ENCODE results near the gene RUNX2.

RUNX2 gene

GRCh38 chr6:45351076-45351475 lies 22.9 kb downstream of the RUNX2 start:
- DNase-seq (ENCODE audit: low read depth in 2 of 2) = no peak

GRCh38 chr6:45351667-45352066 lies 23.5 kb downstream of the RUNX2 start:
- DNase-seq (ENCODE audit: low read depth in 2 of 2) = no peak

GRCh38 chr6:45353654-45354053 lies 25.5 kb downstream of the RUNX2 start:
- DNase-seq (ENCODE audit: low read depth in 2 of 2) = no peak

- no peak for DNase-seq (ENCODE audit: low read depth in 2 of 2)
Measured at GRCh38 chr6:45364466-45364865, 36.3 kb downstream of the RUNX2 start.

- no peak for DNase-seq (ENCODE audit: low read depth in 2 of 2)
Measured at GRCh38 chr6:45365036-45365435, 36.9 kb downstream of the RUNX2 start.

GRCh38 chr6:45366534-45366933 lies 38.4 kb downstream of the RUNX2 start:
- DNase-seq (ENCODE audit: low read depth in 2 of 2) = no peak

- no peak for DNase-seq (ENCODE audit: low read depth in 2 of 2)
Measured at GRCh38 chr6:45367999-45368398, 39.9 kb downstream of the RUNX2 start.

GRCh38 chr6:45369870-45370269 lies 41.7 kb downstream of the RUNX2 start:
- DNase-seq (ENCODE audit: low read depth in 2 of 2) = no peak

GRCh38 chr6:45371924-45372573 lies 43.9 kb downstream of the RUNX2 start:
- DNase-seq (ENCODE audit: low read depth in 2 of 2) = no peak

GRCh38 chr6:45375449-45375848 lies 47.3 kb downstream of the RUNX2 start:
- no peak for DNase-seq (ENCODE audit: low read depth in 2 of 2)

- no peak for DNase-seq (ENCODE audit: low read depth in 2 of 2)
Measured at GRCh38 chr6:45376310-45377042, 48.3 kb downstream of the RUNX2 start.

- no peak for DNase-seq (ENCODE audit: low read depth in 2 of 2)
Measured at GRCh38 chr6:45377043-45377553, 49.0 kb downstream of the RUNX2 start.

GRCh38 chr6:45377554-45378333 lies 49.6 kb downstream of the RUNX2 start, which contains the start of gene SUPT3H:
Gene SUPT3H (minus strand): TSS chr6:45377934.
- DNase-seq (ENCODE audit: low read depth in 2 of 2) = peak; percentile 94

GRCh38 chr6:45378334-45378926 lies 50.3 kb downstream of the RUNX2 start:
- DNase-seq (ENCODE audit: low read depth in 2 of 2) = peak in 1 of 2 experiments; percentile 7

GRCh38 chr6:45382391-45382790 lies 54.3 kb downstream of the RUNX2 start:
- no peak for DNase-seq (ENCODE audit: low read depth in 2 of 2)

- DNase-seq (ENCODE audit: low read depth in 2 of 2) = no peak
Measured at GRCh38 chr6:45386501-45386900, 58.4 kb downstream of the RUNX2 start.

- DNase-seq (ENCODE audit: low read depth in 2 of 2) = no peak
Measured at GRCh38 chr6:45387236-45387635, 59.1 kb downstream of the RUNX2 start.

GRCh38 chr6:45388328-45388727 lies 60.2 kb downstream of the RUNX2 start:
- no peak for DNase-seq (ENCODE audit: low read depth in 2 of 2)

GRCh38 chr6:45394586-45395095 lies 66.5 kb downstream of the RUNX2 start:
- no peak for DNase-seq (ENCODE audit: low read depth in 2 of 2)

GRCh38 chr6:45398075-45398813 lies 70.1 kb downstream of the RUNX2 start:
- no peak for DNase-seq (ENCODE audit: low read depth in 2 of 2)

- no peak for DNase-seq (ENCODE audit: low read depth in 2 of 2)
Measured at GRCh38 chr6:45400021-45400420, 71.9 kb downstream of the RUNX2 start.

Data from stimulated activated CD4-positive, alpha-beta T cell treated with anti-CD3 and anti-CD28 coated beads, Interleukin-12 subunit alpha, Interleukin-12 subunit beta, amount 100 ng/mL, for 24 hours (primary cell).